Suprapubic skin (tissue), 3 donors: ENCODE results near the gene USF2.

Experiments
- EP300 ChIP-seq: sonication (generic); formaldehyde crosslinking; IDR thresholded peaks from one replicate; pipeline ENCODE4 v1.6.1; 2017; ENCODE audit warnings: antibody characterized with exemption
- TF ChIP-seq, protein P1 (sequence below), 2 donors: fragments of 200-600 bp in 1 of 2; fragments of 450-650 bp in 1 of 2; sonication (generic) in 1 of 2; IDR thresholded peaks; one replicate each; pipeline ENCODE4 v1.5.1; 2016 to 2019; ENCODE audit warnings: antibody characterized with exemption in 2 of 2, mild to moderate bottlenecking in 1 of 2, moderate library complexity in 1 of 2

DNA sequence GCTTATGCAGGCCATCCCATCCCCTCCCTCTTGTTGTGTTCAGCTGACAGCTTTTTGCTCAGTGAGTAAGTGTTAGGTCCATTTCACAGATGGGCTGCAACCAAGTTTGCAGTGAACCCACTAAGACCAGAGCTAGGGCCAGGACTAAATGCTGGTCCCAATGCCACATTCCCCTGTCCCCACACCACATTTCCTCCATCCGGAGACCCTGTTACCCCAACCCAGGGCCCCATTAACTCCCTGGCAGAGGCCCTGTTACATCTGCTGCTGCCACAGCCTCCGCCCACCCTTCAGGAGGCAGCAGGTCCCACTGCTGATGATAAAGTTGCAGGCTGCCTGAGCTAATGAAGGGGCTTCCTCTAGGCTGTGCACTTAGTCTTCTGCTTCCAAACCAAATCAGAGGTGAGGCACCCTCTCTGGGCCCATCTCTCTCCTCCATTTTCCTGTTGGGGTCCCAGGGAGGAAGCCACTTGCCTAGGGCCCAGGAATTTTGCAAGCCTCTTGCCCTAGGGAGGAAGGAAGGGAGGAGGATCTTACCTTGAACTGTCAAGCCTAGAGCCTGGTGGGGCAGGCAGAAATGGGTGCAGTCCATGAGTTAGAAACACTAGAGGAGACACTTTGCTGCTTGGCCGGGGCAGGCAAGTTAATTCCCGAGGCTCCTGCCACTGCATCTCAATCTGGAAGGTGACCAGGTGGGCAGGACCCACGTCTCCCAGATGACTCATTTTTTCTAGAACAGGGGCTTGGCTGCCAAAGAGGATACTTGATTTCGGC is 3.4 kb upstream of the USF2 start:
- TF ChIP-seq, protein P1, sequence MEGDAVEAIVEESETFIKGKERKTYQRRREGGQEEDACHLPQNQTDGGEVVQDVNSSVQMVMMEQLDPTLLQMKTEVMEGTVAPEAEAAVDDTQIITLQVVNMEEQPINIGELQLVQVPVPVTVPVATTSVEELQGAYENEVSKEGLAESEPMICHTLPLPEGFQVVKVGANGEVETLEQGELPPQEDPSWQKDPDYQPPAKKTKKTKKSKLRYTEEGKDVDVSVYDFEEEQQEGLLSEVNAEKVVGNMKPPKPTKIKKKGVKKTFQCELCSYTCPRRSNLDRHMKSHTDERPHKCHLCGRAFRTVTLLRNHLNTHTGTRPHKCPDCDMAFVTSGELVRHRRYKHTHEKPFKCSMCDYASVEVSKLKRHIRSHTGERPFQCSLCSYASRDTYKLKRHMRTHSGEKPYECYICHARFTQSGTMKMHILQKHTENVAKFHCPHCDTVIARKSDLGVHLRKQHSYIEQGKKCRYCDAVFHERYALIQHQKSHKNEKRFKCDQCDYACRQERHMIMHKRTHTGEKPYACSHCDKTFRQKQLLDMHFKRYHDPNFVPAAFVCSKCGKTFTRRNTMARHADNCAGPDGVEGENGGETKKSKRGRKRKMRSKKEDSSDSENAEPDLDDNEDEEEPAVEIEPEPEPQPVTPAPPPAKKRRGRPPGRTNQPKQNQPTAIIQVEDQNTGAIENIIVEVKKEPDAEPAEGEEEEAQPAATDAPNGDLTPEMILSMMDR (IDR thresholded peaks at IDR 0.05): no peak
- TF ChIP-seq EP300: no peak
